NCI-H524 treated with DMSO at 0.1 percent for 48 hours (cell line): Measurements from ENCODE around the gene LIPH.

Experiments
- DNase-seq: peaks from one replicate; lab custom pipeline; 2025; lab: John Stamatoyannopoulos, UW

Gene LIPH

DNA sequence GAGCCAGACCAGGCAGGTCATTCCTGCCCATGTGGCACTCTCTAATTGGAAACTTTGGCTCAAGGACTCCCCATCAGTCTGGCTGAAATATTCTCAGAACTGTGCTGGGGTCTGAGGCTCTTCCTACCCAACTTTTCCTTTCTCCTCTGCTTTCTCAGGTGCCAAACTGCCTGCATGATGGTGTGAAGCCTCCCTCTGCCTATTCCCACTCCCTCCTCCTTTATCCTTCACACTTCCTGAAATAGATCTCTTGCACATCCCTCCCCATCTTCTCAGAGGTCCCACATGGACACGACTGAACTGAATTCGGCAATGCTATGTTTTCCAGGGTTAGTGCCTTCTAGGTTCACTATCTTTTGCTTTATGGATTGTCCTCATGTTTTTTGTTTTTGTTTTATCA lies 12.5 kb downstream of the LIPH start:
- DNase-seq = no peak

DNA sequence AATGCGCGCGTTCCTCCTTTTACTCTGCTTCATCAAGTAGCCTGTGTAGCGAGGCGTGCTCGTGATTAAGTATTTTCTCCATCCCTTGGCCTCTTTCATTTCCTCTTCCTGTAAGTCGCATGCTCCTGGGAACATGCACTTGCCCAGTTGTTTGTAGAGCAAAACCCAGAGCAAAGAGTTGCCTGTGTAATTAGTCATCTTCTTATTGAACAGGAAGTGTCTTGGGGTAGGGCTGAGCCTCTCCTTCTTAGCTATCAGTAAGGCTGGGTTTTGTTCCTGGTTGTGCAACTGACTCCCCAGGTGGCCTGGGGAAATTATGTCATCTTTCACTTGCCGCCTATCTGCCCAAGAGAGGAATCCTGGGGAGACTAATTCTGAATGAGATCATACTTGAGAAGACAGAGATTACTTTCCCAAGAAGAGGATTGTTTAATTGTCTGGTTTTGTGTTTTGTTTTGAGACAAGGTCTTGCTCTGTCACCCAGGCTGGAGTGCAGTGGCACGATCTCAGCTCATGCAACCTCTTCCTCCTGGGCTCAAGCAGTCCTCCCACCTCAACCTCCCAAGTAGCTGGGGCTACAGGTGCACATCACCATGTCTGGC lies 14.9 kb downstream of the LIPH start:
- DNase-seq = no peak

DNA sequence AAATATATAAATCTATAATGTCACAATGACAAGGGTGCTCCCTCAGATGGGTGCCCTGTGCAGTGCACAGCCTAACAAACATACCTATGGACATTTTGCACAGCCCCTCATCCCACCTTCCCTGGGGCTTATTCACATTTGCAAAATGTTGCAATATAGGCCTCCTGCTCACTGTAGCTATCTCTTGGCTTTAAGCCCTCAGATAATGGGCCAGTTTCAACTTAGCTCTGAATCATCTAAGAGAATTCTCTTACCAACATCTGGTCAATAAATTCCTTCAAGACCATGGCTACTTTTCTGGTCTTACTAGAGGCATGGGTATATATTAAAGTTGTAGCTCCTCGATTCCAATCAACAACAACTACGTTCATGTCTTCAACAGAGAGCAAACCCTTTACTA lies 17.9 kb downstream of the LIPH start:
- DNase-seq = no peak

GRCh38 chr3:185532901-185533300 lies 19.5 kb downstream of the LIPH start:
- DNase-seq = no peak

GRCh38 chr3:185530856-185531255 lies 21.5 kb downstream of the LIPH start:
- DNase-seq = no peak

GRCh38 chr3:185528532-185528931 lies 23.9 kb downstream of the LIPH start:
- DNase-seq = no peak

DNA sequence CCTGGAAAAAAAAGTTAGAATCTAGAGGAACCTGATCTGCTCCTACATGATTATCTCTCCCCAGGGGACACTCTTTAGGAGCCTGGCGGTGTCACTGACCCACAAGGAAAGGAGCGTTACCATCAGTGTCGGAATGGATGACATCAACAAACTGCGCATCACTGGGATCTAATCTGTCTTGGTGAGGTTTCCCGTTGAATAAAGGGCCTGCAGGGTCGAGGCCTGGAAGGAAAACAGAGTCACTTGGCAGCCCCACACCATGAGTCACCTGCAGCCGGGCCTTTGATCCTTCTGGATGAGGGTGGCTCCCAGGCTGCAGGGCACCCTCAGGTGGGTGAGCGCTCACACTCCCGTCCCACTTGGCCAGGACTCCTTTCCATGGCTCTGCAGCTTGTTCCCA lies 25.0 kb downstream of the LIPH start:
- DNase-seq = no peak

DNA sequence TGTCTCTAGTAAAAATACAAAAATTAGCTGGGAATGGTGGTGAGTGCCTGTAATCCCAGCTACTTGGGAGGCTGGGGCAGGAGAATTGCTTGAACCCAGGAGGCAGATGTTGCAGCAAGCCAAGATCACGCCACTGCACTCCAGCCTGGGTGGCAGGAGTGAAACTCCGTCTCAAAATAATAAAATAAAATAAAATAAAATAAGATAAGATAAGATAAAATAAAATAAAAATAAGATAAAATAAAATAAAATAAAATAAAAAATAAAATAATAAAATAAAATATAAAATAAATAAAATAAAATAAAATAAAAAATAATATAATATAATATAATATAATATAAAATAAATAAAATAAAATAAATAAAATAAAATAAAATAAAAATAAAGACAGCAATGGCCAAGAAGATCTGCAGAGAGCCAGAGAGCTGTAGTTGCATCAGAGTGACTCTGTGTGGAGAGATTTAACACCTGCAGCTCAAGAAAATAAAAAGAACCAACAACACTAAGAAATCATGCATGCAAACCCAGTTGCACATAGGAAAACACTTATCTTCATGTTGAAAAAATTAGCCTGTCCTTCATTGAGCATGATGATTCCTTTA lies 25.9 kb downstream of the LIPH start:
- DNase-seq = no peak

- DNase-seq = no peak
Observed at GRCh38 chr3:185521349-185522138, 30.8 kb downstream of the LIPH start.

- DNase-seq = no peak
Observed at GRCh38 chr3:185519021-185519420, 33.4 kb downstream of the LIPH start.

DNA sequence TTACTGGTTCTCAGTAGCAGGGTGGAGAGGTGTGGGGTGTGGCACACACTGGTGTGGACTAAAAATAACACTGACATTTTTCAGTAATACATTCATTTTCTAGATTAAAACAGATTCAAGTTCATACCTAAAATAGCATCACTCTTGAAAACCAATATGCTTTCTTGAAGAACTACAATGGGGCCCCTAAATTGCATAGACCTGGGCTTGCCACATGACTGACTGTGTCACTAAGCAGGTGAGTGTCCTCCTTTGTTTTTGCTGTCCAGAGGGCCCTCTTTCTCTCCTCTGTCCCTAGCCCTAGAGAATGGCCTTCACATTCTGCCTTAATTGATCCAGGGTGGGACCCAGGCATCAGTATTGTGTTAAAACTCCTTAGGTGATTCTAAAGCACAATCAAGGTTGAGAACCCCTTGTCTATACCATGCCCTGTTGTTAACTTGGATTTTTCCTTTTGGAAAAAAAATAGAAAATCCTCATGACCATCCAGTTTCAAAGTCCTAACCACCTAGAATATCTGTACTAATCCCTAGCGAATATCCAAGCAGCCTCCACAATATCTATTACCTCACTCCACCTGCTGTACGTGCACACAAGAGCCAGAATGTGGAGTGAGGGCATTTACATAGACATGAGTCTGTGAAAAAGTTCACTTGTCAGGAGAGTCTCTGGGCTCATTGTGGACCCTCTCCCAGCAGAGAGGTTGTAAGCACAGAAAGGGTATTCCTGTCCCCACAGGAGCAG lies 34.8 kb downstream of the LIPH start:
- DNase-seq = no peak

DNA sequence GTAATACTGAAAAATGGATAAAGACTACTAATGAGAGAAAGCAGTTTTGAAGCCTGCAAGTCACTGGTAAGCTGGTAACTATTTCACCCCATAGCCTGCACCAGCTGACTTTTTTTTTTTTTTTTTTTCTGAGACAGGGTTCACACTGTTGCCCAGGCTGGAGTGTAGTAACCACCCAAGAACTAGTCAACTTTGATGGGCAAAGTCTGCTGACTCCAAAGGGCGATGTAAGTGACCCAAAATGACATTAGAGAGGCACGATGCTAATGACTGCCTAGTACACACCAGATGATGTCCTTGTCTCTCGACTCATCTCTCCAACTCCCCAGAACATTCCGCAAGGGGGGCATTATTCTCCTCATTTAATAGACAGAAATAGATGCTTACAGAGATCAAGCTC lies 40.7 kb downstream of the LIPH start:
- no peak for DNase-seq

DNA sequence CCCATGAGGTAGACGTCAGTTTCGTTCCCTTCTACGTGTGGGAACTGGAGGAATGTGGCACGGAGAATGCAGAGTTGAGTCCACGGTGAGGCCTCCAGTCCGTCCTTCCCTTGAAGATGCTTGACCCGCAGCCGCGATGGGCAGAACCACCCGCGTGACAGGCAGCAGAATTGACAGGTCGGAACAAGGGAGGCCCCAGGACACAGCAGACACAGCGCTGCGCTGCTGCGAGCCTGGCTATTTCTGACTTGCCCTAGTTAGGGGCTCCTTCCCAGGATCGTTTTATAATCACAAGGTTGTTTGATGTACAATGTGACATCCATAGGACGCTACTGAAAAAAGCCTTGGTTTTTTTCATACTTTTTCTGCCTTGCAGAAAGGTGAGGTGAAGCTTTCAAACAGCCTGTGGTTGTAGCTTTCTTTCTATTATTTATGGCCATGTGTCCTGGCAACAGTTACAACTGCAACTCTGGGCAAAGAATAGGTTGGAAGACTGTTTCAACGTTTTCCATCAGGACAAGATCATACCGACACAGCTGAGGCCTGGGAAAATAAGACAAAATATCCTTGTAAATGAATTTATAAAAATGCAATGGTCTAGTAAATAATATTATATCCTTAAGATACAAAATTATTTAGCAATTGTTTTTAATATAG lies 43.9 kb downstream of the LIPH start:
- DNase-seq = no peak

DNA sequence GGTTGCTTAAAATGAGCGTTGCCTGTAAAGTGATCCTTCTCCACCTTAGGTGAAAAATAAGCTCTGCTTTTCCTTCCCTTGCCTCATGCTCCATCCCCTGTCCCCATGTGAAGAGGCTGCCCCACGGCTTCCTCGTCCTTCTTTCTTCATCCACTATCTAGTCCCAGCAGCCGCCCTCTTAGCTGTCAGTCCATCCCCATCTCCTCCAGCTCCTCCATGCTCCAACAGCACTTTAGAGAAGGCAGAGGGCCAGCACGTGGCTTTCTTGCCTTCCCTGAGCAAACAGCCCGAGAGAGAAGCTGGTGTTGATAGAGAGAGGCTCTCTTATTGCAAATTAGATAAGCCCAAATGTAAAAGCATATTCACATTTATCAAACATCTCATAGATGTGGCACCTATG lies 44.5 kb downstream of the LIPH start:
- DNase-seq = no peak

DNA sequence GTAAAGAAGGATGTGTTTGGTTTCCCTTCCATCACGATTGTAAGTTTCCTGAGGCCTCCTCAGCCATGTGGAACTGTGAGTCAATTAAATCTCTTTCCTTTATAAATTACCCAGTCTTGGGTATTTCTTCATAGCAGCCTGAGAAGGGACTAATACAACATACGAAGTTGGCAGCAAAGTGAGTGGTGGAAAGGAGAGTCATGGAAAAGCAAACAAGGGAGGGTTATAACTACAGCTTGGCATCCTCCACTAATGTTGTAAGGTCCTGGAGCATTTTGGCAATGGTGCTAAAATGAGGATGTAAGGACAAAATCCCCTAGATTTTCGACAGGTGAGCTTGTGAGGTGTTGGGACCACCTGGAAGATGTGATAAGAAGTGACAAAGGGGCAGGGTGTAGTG lies 47.8 kb downstream of the LIPH start:
- no peak for DNase-seq

GRCh38 chr3:185503521-185503920 lies 48.9 kb downstream of the LIPH start:
- no peak for DNase-seq

DNA sequence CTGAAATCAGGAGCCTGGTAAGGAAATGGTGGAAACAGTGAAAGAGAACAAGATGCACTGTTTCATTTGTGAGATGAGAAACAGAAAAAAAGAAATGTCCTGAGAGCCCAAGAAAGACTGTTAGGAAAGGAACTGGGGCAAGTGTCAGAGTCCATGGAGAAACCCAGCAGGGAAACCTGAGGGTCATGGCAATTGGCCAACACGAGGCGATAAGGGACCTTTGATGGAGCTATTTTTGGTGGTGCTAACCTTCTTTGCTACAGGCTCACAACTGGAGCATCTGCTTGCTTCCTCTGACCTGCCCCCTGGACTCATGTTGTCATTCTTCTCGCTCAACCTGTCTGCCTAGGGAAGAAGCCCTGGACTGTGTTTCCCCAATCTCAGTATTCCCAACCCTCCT lies 49.4 kb downstream of the LIPH start:
- no peak for DNase-seq

GRCh38 chr3:185498503-185499396 lies 53.6 kb downstream of the LIPH start, which contains the start of gene TMEM41A:
Gene TMEM41A (minus strand): TSS chr3:185499035. CDS start chr3:185498961, 74 bp downstream.
- DNase-seq = peak; percentile 74

DNA sequence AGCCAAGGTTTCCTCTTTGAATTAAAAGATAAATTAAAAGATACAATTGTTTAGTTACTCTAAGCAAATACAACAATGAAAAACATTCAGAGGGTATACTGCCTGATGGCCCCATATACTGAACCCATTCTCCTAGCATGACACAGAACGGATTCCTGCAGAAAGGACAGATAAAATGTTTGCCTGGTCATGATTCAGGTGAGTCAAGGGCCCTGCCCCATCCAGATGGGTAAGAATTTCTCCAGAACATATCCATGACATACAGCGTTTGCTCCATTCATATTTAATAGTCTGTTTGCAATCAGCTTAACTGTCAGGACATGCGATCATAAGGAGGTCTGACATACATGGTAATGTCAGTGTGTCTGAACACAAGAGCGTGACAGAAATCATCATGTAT lies 62.1 kb downstream of the LIPH start:
- no peak for DNase-seq

- no peak for DNase-seq
Observed at GRCh38 chr3:185489462-185489861, 62.9 kb downstream of the LIPH start.

DNA sequence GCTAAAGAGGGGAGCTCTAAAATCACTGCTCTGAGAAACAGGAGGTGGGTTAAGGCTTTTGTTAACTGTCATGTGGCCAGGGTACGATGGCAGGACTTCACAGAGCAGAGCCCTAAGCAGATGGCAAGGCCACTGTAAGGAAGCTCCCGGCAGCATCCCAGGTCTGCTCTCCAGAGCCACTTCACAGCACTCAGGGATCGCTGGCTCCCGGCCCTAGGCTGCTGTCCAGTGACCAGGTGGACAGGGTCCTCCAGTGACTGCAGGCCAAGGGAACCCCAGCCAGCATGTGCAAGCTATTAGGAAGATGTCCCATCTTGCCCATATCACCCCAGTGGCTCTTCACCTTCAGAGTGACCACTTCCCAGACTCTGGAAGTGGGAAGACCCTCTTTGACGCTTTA lies 63.9 kb downstream of the LIPH start:
- no peak for DNase-seq
